H1 (cell line): ENCODE data around the gene BICD1. TPM values are rescaled to one million over a fixed set of nuclear protein-coding genes. Genes with fewer than 3 reads are reported as not detected.

Experiments
- CTCF ChIA-PET: fragments of 300-600 bp; sonication (Branson Sonifier 250); formaldehyde crosslinking; loops from one replicate; lab custom pipeline; 2021; ENCODE audit not compliant: partially characterized antibody; lab: Charles Lee
- POLR2A ChIA-PET: fragments of 300-600 bp; sonication (Branson Sonifier 250); formaldehyde crosslinking; loops from one replicate; lab custom pipeline; 2021; ENCODE audit warnings: inconsistent platforms; ENCODE audit not compliant: partially characterized antibody; lab: Charles Lee
- DNase-seq, 2 experiments: peaks; one replicate each; pipeline versions ENCODE4 v3.0.0 to v3.0.0-alpha.2; 2010 to 2022; ENCODE audit warnings: low spot score in 2 of 2, low read depth in 1 of 2, mixed read lengths in 1 of 2
- FAIRE-seq: peaks from 2 replicates; lab custom pipeline; 2011; peaks lifted over from hg19 to GRCh38; lab: Jason Lieb, UNC
- H2AFZ ChIP-seq: 2 replicates; pipeline ENCODE4 v1.8.1; 2012; ENCODE audit warnings: low read length, inconsistent platforms
- H2AK5ac ChIP-seq: 2 replicates; pipeline ENCODE4 v1.6.1; 2013; ENCODE audit warnings: low read depth, low read length
- H2BK120ac ChIP-seq: replicated peaks from 2 replicates; pipeline ENCODE3; 2013; ENCODE audit warnings: low read depth, low read length, inconsistent platforms
- H2BK12ac ChIP-seq: 2 replicates; pipeline ENCODE4 v1.6.1; 2013; ENCODE audit warnings: low read depth, low read length
- H2BK15ac ChIP-seq: 2 replicates; pipeline ENCODE4 v1.6.1; 2013; ENCODE audit warnings: low read length
- H2BK20ac ChIP-seq: 2 replicates; pipeline ENCODE4 v1.6.1; 2013; ENCODE audit warnings: low read length
- H2BK5ac ChIP-seq: 2 replicates; pipeline ENCODE4 v1.6.1; 2013; ENCODE audit warnings: low read depth, low read length
- H3K14ac ChIP-seq: 2 replicates; pipeline ENCODE4 v1.6.1; 2013; ENCODE audit warnings: inconsistent platforms; ENCODE audit not compliant: insufficient read length
- H3K18ac ChIP-seq: 2 replicates; pipeline ENCODE4 v1.6.1; 2013; ENCODE audit warnings: low read length; ENCODE audit errors: extremely low read depth
- H3K23ac ChIP-seq: 2 replicates; pipeline ENCODE4 v1.6.1; 2013; ENCODE audit warnings: inconsistent platforms; ENCODE audit not compliant: insufficient read length
- H3K23me2 ChIP-seq: 2 replicates; pipeline ENCODE4 v1.6.1; 2013; ENCODE audit warnings: low read depth, low read length
- H3K27ac ChIP-seq: 2 replicates; pipeline ENCODE4 v1.6.1; 2011; ENCODE audit warnings: low read depth, low read length, inconsistent platforms
- H3K27me3 ChIP-seq, 4 experiments: replicated peaks in 1 of 4; 1 replicate in 1 of 4; 2 replicates in 3 of 4; pipeline versions ENCODE4 v1.6.1 to v1.8.1; 2011 to 2013; ENCODE audit warnings: low read length in 3 of 4, mild to moderate bottlenecking in 3 of 4, inconsistent platforms in 2 of 4, mixed read lengths in 2 of 4, moderate library complexity in 1 of 4; ENCODE audit not compliant: control insufficient read depth in 3 of 4, insufficient read depth in 3 of 4; ENCODE audit errors: extremely low read depth in 1 of 4
- H3K36me3 ChIP-seq, 4 experiments: 2 replicates each; pipeline versions ENCODE4 v1.6.1 to v1.8.1; 2011 to 2013; ENCODE audit warnings: mild to moderate bottlenecking in 4 of 4, low read length in 3 of 4, moderate library complexity in 2 of 4, control low read depth in 1 of 4, inconsistent platforms in 1 of 4; ENCODE audit not compliant: insufficient read depth in 4 of 4, control insufficient read depth in 2 of 4
- H3K4ac ChIP-seq: replicated peaks from 2 replicates; pipeline ENCODE3; 2013; ENCODE audit warnings: low read length, low read depth, mixed read lengths, inconsistent platforms; ENCODE audit not compliant: insufficient read length
- H3K4me1 ChIP-seq, 4 experiments: replicated peaks in 1 of 4; 1 replicate in 1 of 4; 2 replicates in 3 of 4; pipeline versions ENCODE4 v1.6.1 to v1.8.1; 2011 to 2013; ENCODE audit warnings: low read length in 3 of 4, inconsistent platforms in 2 of 4, mixed read lengths in 1 of 4; ENCODE audit not compliant: insufficient read depth in 4 of 4, control insufficient read depth in 3 of 4
- H3K4me2 ChIP-seq, 2 experiments: 2 replicates each; pipeline versions ENCODE4 v1.6.1 to v1.8.1; 2011 to 2013; ENCODE audit warnings: low read depth in 2 of 2, low read length in 2 of 2, control low read depth in 1 of 2, inconsistent platforms in 1 of 2, mild to moderate bottlenecking in 1 of 2; ENCODE audit not compliant: insufficient read depth in 1 of 2
- H3K4me3 ChIP-seq, 4 experiments: fragments of 200-600, 300-600 bp in 1 of 4; sonication (generic), shearing (Covaris generic), sonication (Bioruptor Twin) in 1 of 4; 2 replicates each; pipeline versions ENCODE4 v1.5.1 to v1.8.1; 2011 to 2016; ENCODE audit warnings: low read length in 4 of 4, low read depth in 3 of 4, control low read depth in 2 of 4, inconsistent platforms in 2 of 4, mild to moderate bottlenecking in 2 of 4, mixed read lengths in 1 of 4, moderate library complexity in 1 of 4; ENCODE audit not compliant: insufficient read depth in 2 of 4; ENCODE audit errors: extremely low read depth in 1 of 4
- H3K56ac ChIP-seq: replicated peaks from 2 replicates; pipeline ENCODE3; 2013; ENCODE audit warnings: low read depth, mild to moderate bottlenecking, mixed read lengths, low read length, inconsistent platforms; ENCODE audit not compliant: insufficient read length
- H3K79me1 ChIP-seq: 2 replicates; pipeline ENCODE4 v1.6.1; 2013; ENCODE audit warnings: low read depth, low read length, control low read depth
- H3K79me2 ChIP-seq, 2 experiments: 2 replicates each; pipeline versions ENCODE4 v1.6.1 to v1.8.1; 2012 to 2013; ENCODE audit warnings: low read length in 2 of 2, mild to moderate bottlenecking in 2 of 2, inconsistent platforms in 1 of 2; ENCODE audit not compliant: insufficient read depth in 2 of 2, control insufficient read depth in 1 of 2
- H3K9ac ChIP-seq, 4 experiments: replicated peaks in 1 of 4; 1 replicate in 1 of 4; 2 replicates in 3 of 4; pipeline versions ENCODE4 v1.6.1 to v1.8.1; 2011 to 2013; ENCODE audit warnings: low read depth in 3 of 4, low read length in 3 of 4, control low read depth in 2 of 4, mild to moderate bottlenecking in 2 of 4, moderate library complexity in 2 of 4, inconsistent platforms in 1 of 4; ENCODE audit errors: extremely low read depth in 1 of 4
- H3K9me3 ChIP-seq, 2 experiments: 2 replicates each; pipeline versions ENCODE4 v1.6.1 to v1.8.1; 2012 to 2013; ENCODE audit warnings: mild to moderate bottlenecking in 2 of 2, moderate library complexity in 2 of 2, control low read depth in 1 of 2, inconsistent platforms in 1 of 2, low read depth in 1 of 2, low read length in 1 of 2, mixed read lengths in 1 of 2; ENCODE audit not compliant: insufficient read depth in 2 of 2
- H4K20me1 ChIP-seq, 2 experiments: replicated peaks in 1 of 2; 2 replicates each; pipeline versions ENCODE3 to v1.8.1; 2011 to 2013; ENCODE audit warnings: inconsistent platforms in 2 of 2, low read length in 2 of 2, mild to moderate bottlenecking in 1 of 2; ENCODE audit not compliant: insufficient read depth in 2 of 2, control insufficient read depth in 1 of 2
- H4K5ac ChIP-seq: 2 replicates; pipeline ENCODE4 v1.6.1; 2013; ENCODE audit warnings: low read length, low read depth, mixed read lengths, inconsistent platforms; ENCODE audit not compliant: insufficient read length
- H4K8ac ChIP-seq: 2 replicates; pipeline ENCODE4 v1.8.0; 2013; ENCODE audit warnings: mild to moderate bottlenecking, moderate library complexity, low read length, inconsistent platforms; ENCODE audit not compliant: insufficient read depth; ENCODE audit errors: extremely low read depth
- H4K91ac ChIP-seq: replicated peaks from 2 replicates; pipeline ENCODE3; 2013; ENCODE audit warnings: low read length, mixed read lengths, inconsistent platforms; ENCODE audit not compliant: insufficient read length
- ASH2L ChIP-seq: fragments of 200-600, 300-600 bp; sonication (generic); IDR thresholded peaks from one replicate; pipeline ENCODE4 v1.7.1; 2017; ENCODE audit warnings: low read length
- EP300 ChIP-seq, 2 experiments: IDR thresholded peaks; 1 replicate in 1 of 2; 2 replicates in 1 of 2; pipeline ENCODE4 v1.6.1; 2011 to 2012; ENCODE audit warnings: low read depth in 2 of 2, low read length in 2 of 2, mild to moderate bottlenecking in 2 of 2, borderline replicate concordance in 1 of 2, inconsistent platforms in 1 of 2, moderate library complexity in 1 of 2
- EZH2 ChIP-seq: fragments of 200-600 bp; sonication (generic); IDR thresholded peaks from 2 replicates; pipeline ENCODE4 v1.7.1; 2012; ENCODE audit warnings: low read depth, mild to moderate bottlenecking, moderate library complexity, low read length, inconsistent platforms; ENCODE audit not compliant: severe bottlenecking
- NANOG ChIP-seq: IDR thresholded peaks from 2 replicates; pipeline ENCODE4 v1.6.1; 2011; ENCODE audit warnings: low read length, low read depth, mild to moderate bottlenecking, inconsistent platforms; ENCODE audit not compliant: insufficient read depth, poor library complexity, severe bottlenecking
- NRF1 ChIP-seq: IDR thresholded peaks from 2 replicates; pipeline ENCODE4 v1.6.1; 2011; ENCODE audit warnings: mild to moderate bottlenecking, low read depth, low read length, improper control_type of control experiment
- RXRA ChIP-seq: IDR thresholded peaks from 2 replicates; pipeline ENCODE4 v1.6.1; 2011; ENCODE audit warnings: low read depth, mild to moderate bottlenecking, low read length, moderate library complexity; ENCODE audit not compliant: insufficient read depth
- SP2 ChIP-seq: IDR thresholded peaks from 2 replicates; pipeline ENCODE4 v1.6.1; 2012; ENCODE audit warnings: mild to moderate bottlenecking, low read length, inconsistent platforms
- TEAD4 ChIP-seq: IDR thresholded peaks from 2 replicates; pipeline ENCODE4 v1.6.1; 2012; ENCODE audit warnings: low read depth, low read length, inconsistent platforms, mixed read lengths
- WGBS, 2 experiments: shearing (Covaris generic) in 1 of 2; methylation state at CpG; one replicate each; pipeline versions ENCODE4 v1.1.6 to v1.1.7; 2013 to 2015; ENCODE audit warnings: low lambda C conversion rate in 2 of 2, mixed read lengths in 2 of 2, inconsistent platforms in 1 of 2, low coverage in 1 of 2, missing lambda C conversion rate in 1 of 2; ENCODE audit not compliant: insufficient replicate concordance in 2 of 2, insufficient coverage in 1 of 2, insufficient read length in 1 of 2; ENCODE audit errors: extremely low coverage in 1 of 2, missing lambda C conversion rate in 1 of 2; 5-methylcytosine and 5-hydroxymethylcytosine counted together
- polyA plus RNA-seq, 7 experiments: library from polyadenylated mRNA; depleted of rRNA in 3 of 7; stranded (reverse) in 5 of 7; unstranded in 2 of 7; fragments of >200 nt in 5 of 7; fragments of 200-250 nt in 2 of 7; gene quantifications; 1 replicate in 5 of 7; 2 replicates in 1 of 7; 4 replicates in 1 of 7; pipeline versions ENCODE4 v1.2.1 to v1.2.3, GENCODE V29; 2011 to 2013; ENCODE audit warnings: missing spikeins in 2 of 7, mixed read lengths in 2 of 7
- total RNA-seq: library from RNA; stranded (reverse); fragmentation: NEBNext Ultra II Directional; extraction: Animal tissue kit (Norgen Biotek cat#: 25700); gene quantifications from 2 replicates; pipeline ENCODE4 v1.2.1, GENCODE V29; 2021
- TF ChIP-seq, protein P1 (sequence below): IDR thresholded peaks from 2 replicates; pipeline ENCODE4 v1.6.1; 2012; ENCODE audit warnings: low read length, inconsistent platforms
- TF ChIP-seq, protein P2 (sequence below): IDR thresholded peaks from 2 replicates; pipeline ENCODE4 v1.6.1; 2011; ENCODE audit warnings: low read length, improper control_type of control experiment

The BICD1 gene
- total and polyA plus RNA-seq, 2 of the 8 experiments (the other 6 are each of a cell fraction or from before 2014, with no cell fraction given) = 34.1 to 58.4 TPM

GRCh38 chr12:32136404-32136803 lies 29.8 kb downstream of the BICD1 start:
- CTCF ChIA-PET = no interaction called here
- TF ChIP-seq SP2 = no peak
- TF ChIP-seq, protein P1, sequence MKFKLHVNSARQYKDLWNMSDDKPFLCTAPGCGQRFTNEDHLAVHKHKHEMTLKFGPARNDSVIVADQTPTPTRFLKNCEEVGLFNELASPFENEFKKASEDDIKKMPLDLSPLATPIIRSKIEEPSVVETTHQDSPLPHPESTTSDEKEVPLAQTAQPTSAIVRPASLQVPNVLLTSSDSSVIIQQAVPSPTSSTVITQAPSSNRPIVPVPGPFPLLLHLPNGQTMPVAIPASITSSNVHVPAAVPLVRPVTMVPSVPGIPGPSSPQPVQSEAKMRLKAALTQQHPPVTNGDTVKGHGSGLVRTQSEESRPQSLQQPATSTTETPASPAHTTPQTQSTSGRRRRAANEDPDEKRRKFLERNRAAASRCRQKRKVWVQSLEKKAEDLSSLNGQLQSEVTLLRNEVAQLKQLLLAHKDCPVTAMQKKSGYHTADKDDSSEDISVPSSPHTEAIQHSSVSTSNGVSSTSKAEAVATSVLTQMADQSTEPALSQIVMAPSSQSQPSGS = no peak
- TF ChIP-seq ASH2L = no peak
- TF ChIP-seq TEAD4 = no peak
- no peak for TF ChIP-seq NANOG
- no peak for TF ChIP-seq EZH2
- TF ChIP-seq EP300 (IDR thresholded peaks at IDR 0.05; ENCODE audit: borderline replicate concordance in 1 of 2, low read depth in 2 of 2, low read length in 2 of 2) = no peak
- no peak for TF ChIP-seq NRF1
- TF ChIP-seq RXRA = no peak
- TF ChIP-seq, protein P2, sequence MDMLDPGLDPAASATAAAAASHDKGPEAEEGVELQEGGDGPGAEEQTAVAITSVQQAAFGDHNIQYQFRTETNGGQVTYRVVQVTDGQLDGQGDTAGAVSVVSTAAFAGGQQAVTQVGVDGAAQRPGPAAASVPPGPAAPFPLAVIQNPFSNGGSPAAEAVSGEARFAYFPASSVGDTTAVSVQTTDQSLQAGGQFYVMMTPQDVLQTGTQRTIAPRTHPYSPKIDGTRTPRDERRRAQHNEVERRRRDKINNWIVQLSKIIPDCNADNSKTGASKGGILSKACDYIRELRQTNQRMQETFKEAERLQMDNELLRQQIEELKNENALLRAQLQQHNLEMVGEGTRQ = no peak

More at GRCh38 chr12:32136404-32136803, 29.8 kb downstream of the BICD1 start:
- Histone ChIP-seq H3K36me3 (no peaks in the 10 kb centered on the region), H3K79me2 (peaks cover 4 to 65% of the 10 kb centered on the region in 2 experiments; a peak in 3 of 4 replicates), H4K20me1 (peaks cover 0 to 3% of the 10 kb centered on the region in 2 experiments), H3K14ac (no peak overlapping the region), H2BK20ac (no peak overlapping the region), H3K4me1 (peaks cover 2 to 18% (median 11%) of the 10 kb centered on the region in 4 experiments; a peak in 4 of 7 replicates), H4K8ac (no peak overlapping the region), H2BK12ac (no peak overlapping the region), H3K4ac (no peak overlapping the region), H2BK5ac (no peak overlapping the region), H3K4me3 (no peak overlapping the region), H3K18ac (peak overlapping the region; percentile 24; the same call in 1 of the 2 replicates), H3K23me2 (peaks cover 3% of the 10 kb centered on the region; the same call in 1 of the 2 replicates), H4K5ac (no peak overlapping the region), H2AFZ (no peak overlapping the region), H3K4me2 (no peak overlapping the region), H2BK15ac (no peak overlapping the region), H3K56ac (no peak overlapping the region), H3K23ac (no peak overlapping the region), H3K27ac (no peak overlapping the region), H3K27me3 (no peaks in the 10 kb centered on the region), H2AK5ac (no peak overlapping the region), H3K9me3 (no peaks in the 10 kb centered on the region), H3K79me1 (peaks cover 3% of the 10 kb centered on the region; the same call in 1 of the 2 replicates), H2BK120ac (no peak overlapping the region), H4K91ac (no peak overlapping the region), H3K9ac (no peak overlapping the region)
- DNase-seq = no peak
- no peak for FAIRE-seq
- 84% methylated on average over 4 of the region's 4 CpGs; no CpG with 5 or more reads in 1 of the 2 experiments for WGBS, 2 experiments
- POLR2A ChIA-PET = interaction anchor here (0.9 to 1.3 kb wide), 3 partner anchors 29 to 42 kb away, joined by 3 to 4 read pairs (median 3); no protein-coding TSS in a partner anchor
